Neural cell (in vitro differentiated cells): Measurements from ENCODE around the gene FABP7.

Experiments used
- EP300 ChIP-seq: fragments of 450-650 bp; conservative IDR thresholded peaks from 2 replicates; pipeline ENCODE4 v1.6.1; 2014; ENCODE audit warnings: antibody characterized with exemption, mild to moderate bottlenecking, moderate library complexity; ENCODE audit not compliant: poor library complexity, severe bottlenecking
- MXI1 ChIP-seq: fragments of 450-650 bp; conservative IDR thresholded peaks from 2 replicates; pipeline ENCODE4 v1.6.1; 2014; ENCODE audit warnings: antibody characterized with exemption, mild to moderate bottlenecking; ENCODE audit not compliant: poor library complexity, severe bottlenecking
- POLR2AphosphoS5 ChIP-seq: IDR thresholded peaks from 2 replicates; pipeline ENCODE4 v1.6.1; 2012
- RAD21 ChIP-seq: fragments of 450-650 bp; conservative IDR thresholded peaks from 2 replicates; pipeline ENCODE4 v1.6.1; 2014; ENCODE audit warnings: antibody characterized with exemption, mild to moderate bottlenecking, moderate library complexity
- TAF1 ChIP-seq: IDR thresholded peaks from 2 replicates; pipeline ENCODE4 v1.6.1; 2012; ENCODE audit warnings: low read depth
- TF ChIP-seq, protein P1 (sequence below): IDR thresholded peaks from 2 replicates; pipeline ENCODE4 v1.6.1; 2012; ENCODE audit warnings: borderline replicate concordance
- TF ChIP-seq, protein P2 (sequence below): fragments of 450-650 bp; IDR thresholded peaks from 2 replicates; pipeline ENCODE4 v1.5.1; 2014; ENCODE audit warnings: antibody characterized with exemption, mild to moderate bottlenecking, moderate library complexity; ENCODE audit not compliant: poor library complexity, severe bottlenecking

GRCh38 chr6:122778985-122779661 is 393 bp upstream of the FABP7 start:
- TF ChIP-seq, protein P1, sequence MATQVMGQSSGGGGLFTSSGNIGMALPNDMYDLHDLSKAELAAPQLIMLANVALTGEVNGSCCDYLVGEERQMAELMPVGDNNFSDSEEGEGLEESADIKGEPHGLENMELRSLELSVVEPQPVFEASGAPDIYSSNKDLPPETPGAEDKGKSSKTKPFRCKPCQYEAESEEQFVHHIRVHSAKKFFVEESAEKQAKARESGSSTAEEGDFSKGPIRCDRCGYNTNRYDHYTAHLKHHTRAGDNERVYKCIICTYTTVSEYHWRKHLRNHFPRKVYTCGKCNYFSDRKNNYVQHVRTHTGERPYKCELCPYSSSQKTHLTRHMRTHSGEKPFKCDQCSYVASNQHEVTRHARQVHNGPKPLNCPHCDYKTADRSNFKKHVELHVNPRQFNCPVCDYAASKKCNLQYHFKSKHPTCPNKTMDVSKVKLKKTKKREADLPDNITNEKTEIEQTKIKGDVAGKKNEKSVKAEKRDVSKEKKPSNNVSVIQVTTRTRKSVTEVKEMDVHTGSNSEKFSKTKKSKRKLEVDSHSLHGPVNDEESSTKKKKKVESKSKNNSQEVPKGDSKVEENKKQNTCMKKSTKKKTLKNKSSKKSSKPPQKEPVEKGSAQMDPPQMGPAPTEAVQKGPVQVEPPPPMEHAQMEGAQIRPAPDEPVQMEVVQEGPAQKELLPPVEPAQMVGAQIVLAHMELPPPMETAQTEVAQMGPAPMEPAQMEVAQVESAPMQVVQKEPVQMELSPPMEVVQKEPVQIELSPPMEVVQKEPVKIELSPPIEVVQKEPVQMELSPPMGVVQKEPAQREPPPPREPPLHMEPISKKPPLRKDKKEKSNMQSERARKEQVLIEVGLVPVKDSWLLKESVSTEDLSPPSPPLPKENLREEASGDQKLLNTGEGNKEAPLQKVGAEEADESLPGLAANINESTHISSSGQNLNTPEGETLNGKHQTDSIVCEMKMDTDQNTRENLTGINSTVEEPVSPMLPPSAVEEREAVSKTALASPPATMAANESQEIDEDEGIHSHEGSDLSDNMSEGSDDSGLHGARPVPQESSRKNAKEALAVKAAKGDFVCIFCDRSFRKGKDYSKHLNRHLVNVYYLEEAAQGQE, result no peak
- TF ChIP-seq POLR2AphosphoS5 (no peak), MXI1 (no peak), TAF1 (no peak), EP300 (no peak), RAD21 (no peak)
- TF ChIP-seq, protein P2, sequence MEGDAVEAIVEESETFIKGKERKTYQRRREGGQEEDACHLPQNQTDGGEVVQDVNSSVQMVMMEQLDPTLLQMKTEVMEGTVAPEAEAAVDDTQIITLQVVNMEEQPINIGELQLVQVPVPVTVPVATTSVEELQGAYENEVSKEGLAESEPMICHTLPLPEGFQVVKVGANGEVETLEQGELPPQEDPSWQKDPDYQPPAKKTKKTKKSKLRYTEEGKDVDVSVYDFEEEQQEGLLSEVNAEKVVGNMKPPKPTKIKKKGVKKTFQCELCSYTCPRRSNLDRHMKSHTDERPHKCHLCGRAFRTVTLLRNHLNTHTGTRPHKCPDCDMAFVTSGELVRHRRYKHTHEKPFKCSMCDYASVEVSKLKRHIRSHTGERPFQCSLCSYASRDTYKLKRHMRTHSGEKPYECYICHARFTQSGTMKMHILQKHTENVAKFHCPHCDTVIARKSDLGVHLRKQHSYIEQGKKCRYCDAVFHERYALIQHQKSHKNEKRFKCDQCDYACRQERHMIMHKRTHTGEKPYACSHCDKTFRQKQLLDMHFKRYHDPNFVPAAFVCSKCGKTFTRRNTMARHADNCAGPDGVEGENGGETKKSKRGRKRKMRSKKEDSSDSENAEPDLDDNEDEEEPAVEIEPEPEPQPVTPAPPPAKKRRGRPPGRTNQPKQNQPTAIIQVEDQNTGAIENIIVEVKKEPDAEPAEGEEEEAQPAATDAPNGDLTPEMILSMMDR, result no peak
